GM12874 (cell line): Measurements from ENCODE around the gene SESTD1.

ENCODE experiments used
- TF ChIP-seq, protein P1 (sequence below): IDR thresholded peaks from 2 replicates; pipeline ENCODE4 v1.5.1; 2011; ENCODE audit warnings: low read depth, mild to moderate bottlenecking, control low read depth, low read length, moderate library complexity; ENCODE audit not compliant: insufficient read depth

The SESTD1 gene

DNA sequence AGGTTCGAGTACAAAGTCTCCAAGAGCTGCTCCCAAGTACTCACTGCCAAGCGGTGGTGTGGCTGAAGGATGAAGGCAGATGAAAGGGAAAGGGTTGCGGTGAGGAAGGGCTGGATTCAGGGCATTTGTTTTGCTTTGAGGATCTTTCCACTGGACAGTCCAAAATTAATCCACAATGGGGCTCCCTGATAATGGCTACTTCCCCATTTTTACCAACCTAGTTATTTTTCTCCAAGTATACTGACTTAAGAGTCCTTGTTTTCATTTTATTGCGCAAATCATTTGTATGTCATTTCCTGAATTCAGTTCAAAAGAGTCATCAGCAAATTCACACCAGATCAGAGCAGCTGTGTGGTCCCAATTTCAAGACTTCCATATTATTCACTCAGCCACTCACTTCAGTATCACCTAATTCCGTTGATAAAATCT, 464 bp upstream of the SESTD1 start:
- TF ChIP-seq, protein P1, sequence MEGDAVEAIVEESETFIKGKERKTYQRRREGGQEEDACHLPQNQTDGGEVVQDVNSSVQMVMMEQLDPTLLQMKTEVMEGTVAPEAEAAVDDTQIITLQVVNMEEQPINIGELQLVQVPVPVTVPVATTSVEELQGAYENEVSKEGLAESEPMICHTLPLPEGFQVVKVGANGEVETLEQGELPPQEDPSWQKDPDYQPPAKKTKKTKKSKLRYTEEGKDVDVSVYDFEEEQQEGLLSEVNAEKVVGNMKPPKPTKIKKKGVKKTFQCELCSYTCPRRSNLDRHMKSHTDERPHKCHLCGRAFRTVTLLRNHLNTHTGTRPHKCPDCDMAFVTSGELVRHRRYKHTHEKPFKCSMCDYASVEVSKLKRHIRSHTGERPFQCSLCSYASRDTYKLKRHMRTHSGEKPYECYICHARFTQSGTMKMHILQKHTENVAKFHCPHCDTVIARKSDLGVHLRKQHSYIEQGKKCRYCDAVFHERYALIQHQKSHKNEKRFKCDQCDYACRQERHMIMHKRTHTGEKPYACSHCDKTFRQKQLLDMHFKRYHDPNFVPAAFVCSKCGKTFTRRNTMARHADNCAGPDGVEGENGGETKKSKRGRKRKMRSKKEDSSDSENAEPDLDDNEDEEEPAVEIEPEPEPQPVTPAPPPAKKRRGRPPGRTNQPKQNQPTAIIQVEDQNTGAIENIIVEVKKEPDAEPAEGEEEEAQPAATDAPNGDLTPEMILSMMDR, result no peak

DNA sequence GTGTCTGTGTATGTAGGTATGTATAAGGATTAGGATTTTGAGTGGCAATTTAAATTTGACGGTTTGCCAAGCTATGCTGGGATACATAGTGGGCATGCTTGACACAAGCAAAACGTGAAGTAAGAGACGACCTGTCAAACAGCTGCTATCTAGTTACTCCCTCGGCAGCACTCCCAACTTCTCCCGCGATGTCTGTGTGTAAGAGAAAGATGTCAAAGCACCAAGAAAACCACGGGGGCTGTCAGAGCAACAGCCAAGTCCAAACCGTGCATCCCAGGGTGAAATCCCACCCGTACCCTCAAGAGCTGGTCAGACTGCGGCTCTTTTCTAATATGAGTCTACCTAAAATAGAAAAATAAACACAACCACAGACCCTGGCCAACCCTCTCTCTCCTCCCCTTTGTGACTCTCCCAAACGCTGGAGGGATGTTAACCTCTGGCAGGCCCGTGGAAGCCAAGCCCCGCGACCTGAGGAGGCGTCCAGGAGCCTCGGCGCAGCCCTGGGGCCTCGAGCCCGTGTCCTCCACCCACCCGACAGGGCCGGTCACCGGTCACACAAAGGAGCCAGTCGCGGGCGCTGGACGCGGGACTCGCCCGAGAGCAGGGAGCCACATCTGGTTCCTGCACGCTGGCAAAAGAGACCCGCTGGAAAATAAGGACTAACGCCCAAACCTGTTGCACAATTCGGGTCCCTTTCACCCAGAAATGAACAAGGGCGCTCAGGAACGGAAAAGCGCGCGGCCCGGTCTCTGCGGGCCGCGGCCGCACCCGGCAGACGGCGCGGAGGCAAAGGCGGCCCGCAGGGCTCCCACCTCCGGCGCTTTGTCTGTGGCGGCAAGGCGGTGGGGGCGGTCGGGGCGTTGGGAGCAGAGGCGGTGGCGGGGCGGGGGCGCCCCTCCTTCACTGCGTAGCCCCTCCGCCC, 925 bp downstream of the SESTD1 start:
- TF ChIP-seq, protein P1, result no peak

DNA sequence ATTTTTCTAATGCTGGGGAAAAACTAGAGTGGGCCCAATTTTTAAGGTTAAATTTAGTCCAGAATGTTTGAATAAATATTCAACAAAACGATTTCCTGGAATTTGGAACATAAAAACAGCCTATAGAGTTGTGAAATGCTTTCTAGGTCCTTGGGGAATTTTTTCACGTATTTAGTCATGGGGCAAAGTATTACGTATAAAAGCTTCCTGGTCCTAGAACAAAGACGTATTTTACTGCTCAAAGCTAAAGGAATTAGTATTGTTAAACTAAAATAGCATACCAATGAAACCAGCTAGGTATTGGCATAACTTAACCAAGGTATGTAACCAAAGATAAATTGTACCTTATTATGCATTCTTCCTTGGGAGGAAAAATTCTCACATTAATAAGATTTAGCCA, 1.6 kb downstream of the SESTD1 start:
- TF ChIP-seq, protein P1, result no peak

DNA sequence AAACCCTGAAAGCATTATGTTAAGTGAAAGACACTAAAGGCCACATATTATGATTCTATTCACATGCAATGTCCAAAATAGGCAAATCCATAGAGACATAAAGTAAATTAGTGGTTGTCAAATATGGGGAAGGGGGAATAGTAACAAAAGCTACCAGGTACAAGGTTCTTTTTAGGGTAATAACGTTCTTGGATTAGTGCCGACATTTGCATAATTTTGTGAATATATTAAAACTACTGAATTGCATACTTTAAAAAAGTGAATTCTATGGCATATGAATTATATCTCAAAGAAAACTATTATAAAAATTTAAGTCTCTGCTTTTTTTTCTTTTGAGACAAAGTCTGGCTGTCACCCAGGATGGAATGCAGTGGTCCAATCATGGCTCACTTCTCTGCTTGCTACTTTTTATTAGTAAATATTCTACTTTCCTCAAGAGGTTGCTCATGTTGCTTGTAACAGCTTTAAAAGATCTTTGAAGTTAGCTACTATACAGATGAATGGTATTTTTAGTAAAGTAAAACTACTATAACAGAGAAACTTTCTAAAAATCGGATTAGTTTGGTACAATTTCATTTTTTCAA, 2.5 kb downstream of the SESTD1 start:
- TF ChIP-seq, protein P1, result no peak

DNA sequence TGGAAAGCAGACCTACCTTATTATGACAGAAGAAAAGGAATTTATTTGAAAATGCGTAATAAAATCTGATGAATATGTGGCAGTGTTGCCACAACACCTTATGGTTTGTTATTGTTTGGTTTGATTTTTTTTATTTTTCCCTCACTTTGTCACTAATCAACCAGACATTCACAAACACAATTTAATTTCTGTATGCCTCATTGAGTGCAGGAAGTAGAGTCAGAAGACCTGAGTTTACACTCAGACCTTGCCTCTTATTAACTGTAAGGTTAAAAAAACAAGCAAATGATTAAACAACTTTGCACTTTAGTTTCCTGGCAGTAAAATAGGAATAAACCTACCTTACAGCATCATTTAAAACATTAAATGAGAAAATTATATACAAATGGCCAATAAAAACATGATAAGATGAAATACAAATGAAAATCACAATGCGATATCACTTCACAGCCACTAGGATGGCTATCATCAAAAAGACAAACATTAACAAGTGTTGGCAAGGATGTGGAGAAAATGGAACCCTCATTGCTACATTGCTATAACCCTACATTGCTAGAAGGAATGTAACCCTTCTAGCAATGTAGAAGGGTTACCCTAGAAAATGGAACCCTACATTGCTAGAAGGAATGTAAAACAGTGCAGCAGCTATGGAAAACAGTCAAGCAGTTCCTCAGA, 3.3 kb downstream of the SESTD1 start:
- TF ChIP-seq, protein P1, result no peak

DNA sequence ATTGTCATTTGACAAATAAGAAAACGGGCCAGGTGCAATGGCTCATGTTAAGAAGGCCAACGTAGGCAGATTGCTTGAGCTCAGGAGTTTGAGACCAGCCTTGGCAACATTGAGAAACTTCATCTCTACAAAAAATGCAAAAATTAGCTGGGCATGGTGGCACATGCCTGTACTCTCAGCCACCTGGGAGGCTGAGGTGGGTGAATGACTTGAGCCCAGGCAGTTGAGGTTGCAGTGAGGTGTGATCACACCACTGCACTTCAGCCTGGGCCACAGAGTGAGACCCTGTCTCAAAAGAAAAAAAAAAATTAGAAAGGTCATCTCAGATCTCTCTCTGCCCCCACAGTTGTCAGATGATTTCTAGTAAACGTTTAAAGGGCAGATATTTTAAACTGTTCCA, 4.4 kb downstream of the SESTD1 start:
- TF ChIP-seq, protein P1, result no peak

DNA sequence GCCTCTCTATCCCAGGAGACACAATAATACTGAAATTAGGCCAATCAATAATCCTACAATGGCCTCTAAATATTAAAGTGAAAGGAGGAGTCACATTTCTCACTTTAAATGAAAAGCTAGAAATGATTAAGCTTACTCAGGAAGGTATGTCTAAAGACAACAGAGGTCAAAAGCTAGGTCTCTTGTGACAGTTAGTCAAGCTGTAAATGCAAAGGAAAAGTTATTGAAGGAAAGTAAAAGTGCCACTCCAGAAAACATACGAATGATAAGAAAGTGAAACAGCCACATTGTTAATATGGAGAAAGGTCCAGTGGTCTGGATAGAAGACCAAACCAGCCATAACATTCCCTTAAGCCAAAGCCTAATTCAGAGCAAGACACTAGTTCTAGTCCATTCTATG, 9.5 kb downstream of the SESTD1 start:
- TF ChIP-seq, protein P1, result no peak
